Head of caudate nucleus (tissue), 42 donors: ENCODE measurements around the gene POU2F1.

Source experiments
- DNase-seq, 42 donors: peaks; one replicate each; pipeline versions ENCODE4 v3.0.0 to v3.0.0-alpha.2; 2020 to 2021; ENCODE audit warnings: mixed read lengths in 7 of 42
- intact Hi-C: fragments of 100-400 bp; cut with DNase I; formaldehyde crosslinking; loops from one replicate; pipeline ENCODE4 v1.15.0; 2022

The POU2F1 gene

GRCh38 chr1:167220537-167221125 lies at the start of gene POU2F1:
POU2F1 (plus strand) TSS chr1:167220886; CDS start chr1:167220898, 12 bp downstream.
- DNase-seq, result peak; percentile 94 to 99 (median 98)
- intact Hi-C loops, result loop anchor here (10.0 kb wide), 2 partner anchors 376 to 714 kb away; partner anchors contain the start of genes DCAF6 and MPC2

DNA sequence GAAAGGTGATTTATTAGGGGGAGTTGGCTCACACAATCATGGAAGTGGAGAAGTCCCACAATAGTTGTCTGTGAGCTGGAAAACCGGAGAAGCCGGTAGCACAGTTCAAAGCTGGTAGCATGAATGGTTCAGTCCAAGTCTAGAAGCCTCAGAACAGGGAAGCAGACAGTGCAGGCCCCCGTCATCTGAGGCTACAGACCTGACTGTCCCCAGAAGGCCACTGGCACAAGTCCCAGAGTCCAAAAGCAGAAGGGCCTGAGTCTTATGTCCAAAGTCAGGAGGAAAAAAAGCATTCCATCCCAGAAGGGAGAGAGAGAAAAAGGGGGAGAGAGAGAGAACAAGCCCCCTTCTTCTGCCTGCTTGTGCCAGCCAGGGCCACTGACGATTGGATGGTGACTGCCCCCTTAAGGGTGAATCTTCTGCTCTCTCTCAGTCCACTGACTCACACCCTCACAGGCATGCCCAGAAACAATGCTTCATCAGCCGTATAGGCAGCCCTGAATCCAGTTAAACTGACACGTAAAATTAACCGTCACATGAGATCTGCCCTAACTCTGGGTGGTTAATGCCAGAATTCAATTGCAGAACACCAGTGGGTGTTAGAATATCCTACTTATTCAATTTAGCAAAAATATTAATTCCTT lies 49.3 kb upstream of the POU2F1 start:
- peak in 17 of 42 donors; percentile 5 to 57 (median 31) for DNase-seq
- intact Hi-C loops, result no loop called here

DNA sequence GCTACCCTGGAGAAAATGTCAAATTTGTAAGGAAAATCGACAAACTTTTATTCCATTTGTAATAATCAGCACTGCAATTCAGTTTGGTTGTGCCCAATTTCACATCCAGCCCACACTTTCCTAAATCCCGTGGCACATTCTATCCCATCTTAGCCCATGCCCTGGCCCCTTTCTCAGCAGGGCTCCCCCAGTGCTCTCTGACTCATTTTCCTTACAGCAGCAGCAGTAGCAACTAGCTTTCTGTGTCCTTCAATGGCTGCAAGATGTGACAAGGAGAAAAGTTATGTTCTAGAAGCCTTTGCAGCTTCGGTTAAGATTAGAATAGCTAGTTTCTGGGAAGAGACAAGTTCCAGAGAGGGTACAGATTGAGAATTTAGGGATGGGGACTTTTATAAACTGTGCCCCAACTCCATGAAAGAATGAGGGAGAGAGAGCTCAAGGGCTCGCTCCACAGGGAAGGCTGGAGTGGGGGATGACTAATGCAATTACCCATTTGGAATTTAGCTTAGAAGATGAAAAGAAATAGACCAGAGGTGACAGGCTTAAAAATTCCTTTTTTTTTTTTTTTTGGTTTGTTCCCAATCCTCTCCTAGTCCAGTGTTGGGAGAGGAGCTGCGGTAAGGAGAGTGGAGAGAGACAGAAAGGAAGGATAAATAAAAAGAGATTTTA lies 47.0 kb upstream of the POU2F1 start:
- no peak for DNase-seq
- intact Hi-C loops, result no loop called here

GRCh38 chr1:167175901-167176300 lies 44.8 kb upstream of the POU2F1 start:
- intact Hi-C loops, result no loop called here
- DNase-seq, result no peak

GRCh38 chr1:167178831-167179230 lies 41.9 kb upstream of the POU2F1 start:
- intact Hi-C loops, result no loop called here
- no peak for DNase-seq

DNA sequence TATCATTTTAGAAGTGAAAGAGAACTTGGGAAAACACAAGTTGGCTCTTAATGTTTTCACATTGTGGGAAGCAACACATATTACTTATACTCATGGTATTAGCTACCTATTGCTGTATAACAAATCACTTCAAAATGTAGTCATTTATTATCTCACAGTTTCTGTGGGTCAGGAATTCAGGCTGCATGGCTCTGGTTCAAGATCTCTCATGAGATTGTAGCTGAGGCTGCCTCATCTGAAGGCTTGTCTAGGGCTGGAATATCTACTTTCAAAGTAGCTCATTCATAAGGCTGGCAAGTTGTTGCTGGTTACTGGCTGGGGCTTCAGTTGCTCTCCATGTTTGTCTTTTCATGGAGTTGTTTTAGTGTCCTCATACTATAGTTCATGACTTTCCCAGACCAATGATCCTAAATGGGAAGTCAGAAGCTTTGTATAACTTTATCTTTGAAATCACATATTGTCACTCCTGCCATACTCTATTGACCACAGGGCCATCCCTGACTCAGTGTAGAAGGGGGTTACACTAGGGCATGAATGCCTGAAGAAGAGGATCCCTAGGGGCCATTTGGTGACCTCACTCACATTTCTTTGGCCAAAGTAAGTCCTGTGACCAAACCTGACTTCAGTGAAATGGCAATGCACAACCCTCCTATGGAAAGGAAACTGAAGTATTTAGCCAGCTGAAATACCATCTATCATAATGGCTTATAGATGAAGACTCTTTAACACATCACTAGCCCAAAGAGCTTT lies 37.9 kb upstream of the POU2F1 start:
- no peak for DNase-seq
- intact Hi-C loops, result no loop called here

- intact Hi-C loops, result no loop called here
- no peak for DNase-seq
Measured at GRCh38 chr1:167184081-167184480, 36.6 kb upstream of the POU2F1 start.

DNA sequence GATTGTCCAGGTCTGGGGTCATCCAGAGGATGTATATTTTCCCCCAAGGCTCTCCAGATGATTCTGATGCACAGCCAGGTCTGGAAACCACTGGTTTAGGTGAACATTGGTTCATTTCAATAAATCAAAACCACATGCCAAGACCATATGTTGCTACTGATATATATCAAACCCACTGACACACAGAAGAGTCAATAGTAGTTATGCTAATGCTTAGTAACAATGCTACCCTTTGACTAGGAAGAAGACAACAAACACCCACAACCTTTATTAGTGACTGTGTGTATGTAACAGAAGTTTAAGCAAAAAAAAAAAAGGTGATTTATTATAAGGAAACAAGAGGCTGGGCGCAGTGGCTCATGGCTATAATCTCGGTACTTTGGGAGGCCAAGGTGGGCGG lies 35.6 kb upstream of the POU2F1 start:
- intact Hi-C loops, result no loop called here
- no peak for DNase-seq

GRCh38 chr1:167185974-167186657 lies 34.6 kb upstream of the POU2F1 start:
- DNase-seq, result peak in 25 of 42 donors; percentile 7 to 59 (median 27)
- intact Hi-C loops, result no loop called here

- DNase-seq, result no peak
- intact Hi-C loops, result no loop called here
Measured at GRCh38 chr1:167186771-167187170, 33.9 kb upstream of the POU2F1 start.

GRCh38 chr1:167190747-167191237 lies 29.9 kb upstream of the POU2F1 start:
- no peak for DNase-seq
- intact Hi-C loops, result no loop called here

GRCh38 chr1:167191958-167192357 lies 28.7 kb upstream of the POU2F1 start:
- intact Hi-C loops, result no loop called here
- no peak for DNase-seq

DNA sequence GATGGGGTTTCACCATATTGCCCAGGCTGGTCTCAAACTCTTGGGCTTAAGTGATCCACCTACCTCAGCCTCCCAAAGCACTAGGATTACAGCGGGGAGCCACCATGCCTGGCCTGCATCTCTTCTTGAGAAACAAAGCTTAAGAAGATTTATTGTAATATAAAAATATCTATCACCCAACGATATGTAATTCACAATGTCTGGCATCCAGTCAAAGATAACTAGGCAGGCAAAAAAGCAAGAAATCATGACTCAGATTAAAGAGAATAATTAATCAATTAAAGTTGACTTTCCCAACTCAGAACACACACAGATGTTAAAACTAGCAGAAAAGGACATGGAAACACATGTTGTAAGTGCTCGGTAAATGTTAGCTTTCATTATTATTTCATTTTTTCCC lies 26.5 kb upstream of the POU2F1 start:
- no peak for DNase-seq
- intact Hi-C loops, result no loop called here

DNA sequence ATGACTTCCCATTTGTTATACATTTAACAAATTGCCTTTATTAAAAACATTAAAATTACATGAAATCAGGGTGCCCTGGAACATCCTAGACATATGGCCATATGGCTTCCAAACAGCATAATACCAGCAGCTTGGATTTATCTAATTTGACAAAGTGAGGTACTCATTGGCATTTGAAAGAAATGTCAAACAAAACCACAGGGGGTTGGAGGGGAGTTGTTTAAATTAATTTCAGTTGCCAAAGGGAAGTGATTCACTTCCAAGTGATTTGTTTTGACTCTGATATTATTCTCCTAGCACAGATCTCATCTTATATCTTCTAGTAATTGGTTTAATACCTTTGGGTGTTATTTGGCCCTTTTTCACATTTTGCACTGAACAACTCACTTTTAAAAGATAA lies 24.5 kb upstream of the POU2F1 start:
- intact Hi-C loops, result no loop called here
- no peak for DNase-seq

DNA sequence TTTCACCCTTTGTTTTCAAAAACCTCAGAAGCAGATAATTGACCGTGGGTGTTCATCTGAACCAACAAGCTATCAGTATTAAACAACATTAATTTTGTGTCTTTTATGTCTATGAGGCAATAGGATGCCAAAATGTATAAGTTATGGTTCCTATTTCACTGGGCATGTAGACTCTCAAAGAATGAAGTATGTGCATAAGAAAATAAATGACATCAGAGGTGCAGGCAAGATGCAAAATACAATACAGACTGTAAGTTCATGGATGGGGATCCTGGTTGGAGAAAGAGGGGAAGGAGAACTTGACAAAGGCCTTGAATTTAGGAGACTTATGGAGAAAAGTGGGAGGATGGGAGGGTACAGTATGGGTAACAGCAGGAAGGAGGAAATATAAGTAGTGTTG lies 23.4 kb upstream of the POU2F1 start:
- intact Hi-C loops, result no loop called here

GRCh38 chr1:167197692-167198091 lies 23.0 kb upstream of the POU2F1 start:
- DNase-seq, result no peak
- intact Hi-C loops, result no loop called here

More for the DNA sequence above, 23.4 kb upstream of the POU2F1 start:
- no peak for DNase-seq

- DNase-seq, result no peak
- intact Hi-C loops, result no loop called here
Measured at GRCh38 chr1:167198518-167199133, 22.1 kb upstream of the POU2F1 start.

- intact Hi-C loops, result no loop called here
- no peak for DNase-seq
Measured at GRCh38 chr1:167199656-167200055, 21.0 kb upstream of the POU2F1 start.

DNA sequence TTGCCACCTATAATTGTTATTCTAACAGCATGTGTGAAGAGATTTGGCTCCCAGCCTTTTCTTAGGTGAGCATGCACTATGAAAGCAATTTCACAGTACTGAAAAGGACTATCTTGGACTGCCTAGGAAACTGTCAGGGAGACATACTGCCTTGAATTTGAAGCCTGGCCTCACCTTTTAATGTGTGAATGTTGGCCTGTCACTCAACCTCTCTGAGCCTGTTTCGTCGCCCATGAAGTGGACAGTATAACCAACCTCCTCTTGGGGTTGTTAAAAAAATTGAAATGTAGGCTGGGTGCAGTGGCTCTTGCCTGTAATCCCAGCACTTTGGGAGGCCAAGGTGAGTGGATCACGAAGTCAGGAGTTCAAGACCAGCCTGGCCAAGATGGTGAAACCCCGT lies 20.4 kb upstream of the POU2F1 start:
- intact Hi-C loops, result no loop called here
- DNase-seq, result no peak
